OCI-LY7 (cell line): ENCODE measurements around the gene CENPK. TPM values are rescaled to one million over a fixed set of nuclear protein-coding genes. Genes with fewer than 3 reads are reported as not detected.

Experiments
- BruUV-seq: library from RNA; stranded (reverse); fragments of 400-500 nt; replicated peaks from 2 replicates; lab custom pipeline; 2021; lab: Mats Ljungman, UMichigan
- CTCF ChIA-PET: fragments of 300-600 bp; sonication (Branson Sonifier 250); formaldehyde crosslinking; loops from one replicate; lab custom pipeline; 2022; ENCODE audit warnings: antibody characterized with exemption; ENCODE audit not compliant: unreplicated experiment; lab: Charles Lee
- POLR2A ChIA-PET: fragments of 300-600 bp; sonication (Branson Sonifier 250); formaldehyde crosslinking; loops from one replicate; lab custom pipeline; 2022; ENCODE audit warnings: antibody characterized with exemption; lab: Charles Lee
- DNase-seq: peaks from one replicate; pipeline ENCODE4 v3.0.0-alpha.2; 2015; ENCODE audit warnings: low spot score
- H2AFZ ChIP-seq: fragments of 200-600 bp; sonication (generic), shearing (Covaris generic); 2 replicates; pipeline ENCODE4 v1.6.1; 2014; ENCODE audit warnings: mild to moderate bottlenecking, antibody characterized with exemption, low read length, moderate library complexity
- H3K27ac ChIP-seq: fragments of 200-600 bp; sonication (generic); 2 replicates; pipeline ENCODE4 v1.5.1; 2014; ENCODE audit warnings: mixed run types, low read depth, mild to moderate bottlenecking, moderate library complexity, low read length, inconsistent platforms; ENCODE audit not compliant: poor library complexity, severe bottlenecking
- H3K36me3 ChIP-seq: fragments of 200-600 bp; sonication (generic); 2 replicates; pipeline ENCODE4 v1.6.1; 2014; ENCODE audit warnings: mild to moderate bottlenecking, antibody characterized with exemption, low read length, moderate library complexity, mixed read lengths; ENCODE audit not compliant: insufficient read depth
- H3K4me1 ChIP-seq: fragments of 200-600 bp; sonication (generic); 2 replicates; pipeline ENCODE4 v1.5.1; 2014; ENCODE audit warnings: mild to moderate bottlenecking, low read length; ENCODE audit not compliant: insufficient read depth, poor library complexity, severe bottlenecking
- H3K4me2 ChIP-seq: fragments of 200-600 bp; sonication (generic); 2 replicates; pipeline ENCODE4 v1.6.1; 2014; ENCODE audit warnings: mild to moderate bottlenecking, low read length
- H3K4me3 ChIP-seq: fragments of 200-600 bp; sonication (generic); 2 replicates; pipeline ENCODE4 v1.5.1; 2014; ENCODE audit warnings: mild to moderate bottlenecking, low read depth, low read length; ENCODE audit not compliant: poor library complexity, severe bottlenecking
- H3K79me2 ChIP-seq: fragments of 200-600 bp; sonication (generic); 2 replicates; pipeline ENCODE4 v1.6.1; 2016; ENCODE audit warnings: low read depth, mild to moderate bottlenecking, low read length, moderate library complexity, mixed read lengths; ENCODE audit not compliant: insufficient read depth
- H3K9me2 ChIP-seq: fragments of 200-600 bp; sonication (generic); 2 replicates; pipeline ENCODE4 v1.6.1; 2016; ENCODE audit warnings: mild to moderate bottlenecking, low read length, mixed read lengths; ENCODE audit not compliant: insufficient read depth
- H3K9me3 ChIP-seq: fragments of 200-600 bp; sonication (generic); 2 replicates; pipeline ENCODE4 v1.6.1; 2014; ENCODE audit warnings: mild to moderate bottlenecking, mixed run types, low read length, mixed read lengths
- H4K20me1 ChIP-seq: fragments of 200-600 bp; sonication (generic); 2 replicates; pipeline ENCODE4 v1.6.1; 2014; ENCODE audit warnings: mild to moderate bottlenecking, antibody characterized with exemption, low read length, moderate library complexity, mixed read lengths; ENCODE audit not compliant: insufficient read depth
- CTCF ChIP-seq: fragments of 200-600 bp; sonication (generic); conservative IDR thresholded peaks from 2 replicates; pipeline ENCODE4 v1.5.1; 2014; ENCODE audit warnings: mild to moderate bottlenecking, antibody characterized with exemption, low read length, moderate library complexity, mixed read lengths
- EZH2phosphoT487 ChIP-seq: fragments of 200-600 bp; sonication (generic); IDR thresholded peaks from 2 replicates; pipeline ENCODE4 v1.6.1; 2018; ENCODE audit warnings: low read depth, borderline replicate concordance, mild to moderate bottlenecking, mixed run types, antibody characterized with exemption, low read length, moderate library complexity, mixed read lengths
- intact Hi-C: fragments of 100-400 bp; cut with micrococcal nuclease; formaldehyde crosslinking; loops from one replicate; pipeline ENCODE4 v1.10.0; 2022; ENCODE audit not compliant: unreplicated experiment
- total RNA-seq, 2 experiments: library from RNA; depleted of rRNA in 1 of 2; stranded (reverse); fragments of >200 nt in 1 of 2; shearing (Covaris generic) in 1 of 2; gene quantifications; 2 replicates each; pipeline ENCODE4 v1.2.3, GENCODE V29; 2014 to 2022

The CENPK gene
- total RNA-seq, 2 experiments from 2014 or later, result 52.6 to 90.0 TPM

- POLR2A ChIA-PET, result interaction anchor here (0.6 to 2.4 kb wide), 26 partner anchors 11 to 847 kb away, joined by 3 to 12 read pairs (median 4); partner anchors contain the start of genes CENPK, CWC27, PPWD1 and SREK1IP1
- CTCF ChIA-PET, result interaction anchor here (1.8 kb wide), 1 partner anchor 522 kb away, joined by 7 read pairs; no protein-coding TSS in a partner anchor
- intact Hi-C loops, result loop anchor here (1.0 to 5.0 kb wide), 8 partner anchors 382 to 848 kb away; no protein-coding TSS in a partner anchor
- peak overlapping the region; percentile 72 for H3K27ac ChIP-seq
- no peaks in the 10 kb centered on the region for H3K36me3 ChIP-seq
- H3K4me1 ChIP-seq, result peaks cover 31% of the 10 kb centered on the region
- H2AFZ ChIP-seq, result peak overlapping the region; percentile 82
- no TSS peak for BruUV-seq
- no peaks in the 10 kb centered on the region for H4K20me1 ChIP-seq
- peak overlapping the region; percentile 99 for H3K4me2 ChIP-seq
- DNase-seq, result peak; percentile 26
- peaks cover 19% of the 10 kb centered on the region; the same call in 1 of the 2 replicates for H3K79me2 ChIP-seq
- H3K9me2 ChIP-seq, result no peaks in the 10 kb centered on the region
- no peaks in the 10 kb centered on the region for H3K9me3 ChIP-seq
- peak overlapping the region; percentile 71 for H3K4me3 ChIP-seq
- TF ChIP-seq CTCF (no peak), EZH2phosphoT487 (no peak)
Observed at GRCh38 chr5:65482736-65483545, 80.0 kb downstream of the CENPK start.

- peak overlapping the region; percentile 71 for H3K4me3 ChIP-seq
- peak; percentile 28 for DNase-seq
- peaks cover 22% of the 10 kb centered on the region; the same call in 1 of the 2 replicates for H3K79me2 ChIP-seq
- no peaks in the 10 kb centered on the region for H3K9me3 ChIP-seq
- POLR2A ChIA-PET, result interaction anchor here (0.6 to 2.4 kb wide), 24 partner anchors 9 to 847 kb away, joined by 3 to 12 read pairs (median 4); partner anchors contain the start of genes CENPK, CWC27, PPWD1 and SREK1IP1
- CTCF ChIA-PET, result interaction anchor here (1.8 kb wide), 1 partner anchor 521 kb away, joined by 7 read pairs; no protein-coding TSS in a partner anchor
- intact Hi-C loops, result loop anchor here (2.0 to 5.0 kb wide), 7 partner anchors 382 to 848 kb away; no protein-coding TSS in a partner anchor
- TSS peak; percentile 73 for BruUV-seq
- peak overlapping the region; percentile 82 for H2AFZ ChIP-seq
- H3K9me2 ChIP-seq, result no peaks in the 10 kb centered on the region
- H3K4me2 ChIP-seq, result peak overlapping the region; percentile 99
- peak overlapping the region; percentile 72 for H3K27ac ChIP-seq
- TF ChIP-seq EZH2phosphoT487 (no peak), CTCF (no peak)
- no peaks in the 10 kb centered on the region for H3K36me3 ChIP-seq
- no peaks in the 10 kb centered on the region for H4K20me1 ChIP-seq
- peaks cover 36% of the 10 kb centered on the region for H3K4me1 ChIP-seq
Observed at GRCh38 chr5:65482296-65482735, 80.7 kb downstream of the CENPK start.
